Measurements from ENCODE around the gene MDFI.
A peak's percentile ranks its signal among the peaks of the same experiment; 100 is the strongest.

The MDFI gene

DNA sequence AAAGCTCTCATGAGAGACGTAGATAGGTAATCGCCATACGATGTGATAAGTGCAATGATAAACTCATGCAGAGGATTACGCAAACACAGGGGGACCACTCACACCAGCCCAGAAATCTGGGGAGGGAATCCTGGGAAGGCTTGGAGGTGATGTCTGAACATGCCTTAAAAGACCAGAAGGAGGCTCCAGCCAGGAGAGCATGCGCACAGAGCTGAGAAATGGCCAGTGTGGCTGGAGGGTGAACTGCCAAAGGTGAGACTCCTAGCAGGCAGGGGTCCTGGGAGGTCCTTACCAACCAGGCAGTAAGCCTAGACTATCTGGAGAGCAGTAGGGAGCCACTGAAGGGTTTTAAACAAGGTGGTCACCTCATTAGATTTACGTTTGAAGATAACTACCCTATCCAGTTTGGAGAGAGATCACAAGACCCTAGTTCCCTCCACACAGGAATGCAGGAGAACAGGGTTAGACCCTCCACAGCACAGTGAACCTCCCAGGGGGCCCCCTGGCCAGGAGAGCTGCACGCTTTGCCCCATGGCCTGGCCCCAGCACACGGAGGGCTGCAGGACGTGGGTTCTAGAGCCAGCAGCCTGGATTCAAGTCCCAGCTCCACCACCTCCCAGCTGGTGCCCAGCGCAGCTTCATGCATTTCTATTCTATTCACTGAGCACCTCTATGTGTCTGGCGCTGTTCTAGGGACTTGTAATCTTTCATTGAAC, 13.1 kb downstream of the MDFI start:
- DNase-seq (ENCODE audit: low read depth) = no peak

DNA sequence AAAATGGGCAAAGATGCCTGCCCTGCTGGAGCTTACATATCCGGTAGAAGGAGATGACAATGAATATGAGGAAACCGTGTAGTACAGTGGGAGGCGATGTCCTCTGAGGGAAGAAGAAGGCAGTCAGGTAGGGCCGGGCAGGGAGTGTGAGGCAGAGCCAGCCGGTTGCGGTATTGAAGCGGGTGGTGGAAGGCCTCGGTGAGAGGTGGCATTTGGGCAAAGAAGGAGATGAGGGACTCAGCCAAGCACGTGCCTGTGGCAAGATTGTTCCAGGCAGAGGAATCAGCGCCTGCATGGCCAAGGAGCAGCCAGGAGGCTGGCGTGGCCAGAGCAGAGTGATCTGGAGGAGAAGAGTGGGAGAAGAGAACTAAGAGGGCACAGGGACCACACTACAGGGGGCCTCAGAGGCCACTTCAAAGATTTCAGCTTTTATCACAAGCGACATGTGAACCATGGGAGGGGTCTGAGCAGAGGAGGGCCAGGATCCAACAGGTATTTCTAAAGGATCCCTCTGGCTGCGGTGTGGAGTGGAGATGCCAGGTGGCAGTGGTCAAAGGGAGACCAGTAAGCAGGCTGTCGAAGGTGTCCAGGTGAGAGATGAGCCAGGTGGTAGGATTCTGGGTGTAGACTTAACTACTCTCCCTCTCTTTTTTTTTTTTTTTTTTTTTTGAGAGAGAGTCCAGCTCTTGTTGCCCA, 13.8 kb downstream of the MDFI start:
- no peak for DNase-seq (ENCODE audit: low read depth)

DNA sequence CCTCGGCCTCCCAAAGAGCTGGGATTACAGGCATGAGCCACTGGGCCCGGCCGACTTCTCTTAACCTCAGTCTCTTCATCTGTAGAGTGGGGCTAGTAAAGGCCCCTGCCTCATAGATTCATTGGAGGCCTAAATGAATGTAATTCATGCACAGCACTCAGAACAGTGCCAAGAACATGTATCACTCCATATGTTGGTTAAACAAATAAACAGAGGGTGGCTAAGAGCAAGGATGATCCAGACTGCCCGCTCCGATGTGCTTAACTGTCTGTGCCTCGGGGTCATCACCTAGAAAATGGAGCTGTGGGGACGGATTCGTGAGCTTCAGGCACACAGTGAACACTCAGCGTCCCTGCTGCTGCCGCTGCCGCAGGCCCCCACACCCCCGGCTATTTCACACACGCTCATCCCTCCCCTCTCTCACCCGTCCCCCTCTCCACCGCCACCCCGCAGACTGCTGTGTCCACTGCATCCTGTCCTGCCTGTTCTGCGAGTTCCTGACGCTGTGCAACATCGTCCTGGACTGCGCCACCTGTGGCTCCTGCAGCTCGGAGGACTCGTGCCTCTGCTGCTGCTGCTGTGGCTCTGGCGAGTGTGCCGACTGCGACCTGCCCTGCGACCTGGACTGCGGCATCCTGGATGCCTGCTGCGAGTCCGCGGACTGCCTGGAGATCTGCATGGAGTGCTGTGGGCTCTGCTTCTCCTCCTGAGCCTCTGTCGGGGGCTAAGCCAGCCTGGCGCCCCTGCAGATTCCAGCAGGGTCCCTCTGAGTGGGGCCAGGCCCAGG, 14.8 kb downstream of the MDFI start:
- DNase-seq (ENCODE audit: low read depth) = peak; percentile 46

DNA sequence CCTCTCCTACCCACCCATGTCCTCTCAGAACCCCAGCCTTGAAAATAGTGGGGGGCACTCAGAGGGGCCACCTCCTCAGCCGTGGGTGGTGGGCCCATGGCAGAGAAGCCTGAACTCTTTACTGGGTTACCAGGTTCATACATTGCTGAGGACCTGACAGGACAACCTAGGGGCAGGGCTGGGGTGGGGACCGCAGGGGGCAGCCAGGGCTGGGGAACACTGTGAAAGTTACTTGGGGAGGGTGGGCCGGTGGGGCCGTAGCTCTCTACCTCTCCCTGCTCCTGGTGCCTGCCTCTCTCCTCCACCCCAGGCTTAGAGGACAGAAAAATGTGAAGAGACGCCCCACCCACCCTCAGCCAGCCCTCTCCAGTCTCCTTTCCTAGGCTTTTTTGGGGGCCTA, 15.4 kb downstream of the MDFI start:
- no peak for DNase-seq (ENCODE audit: low read depth)

DNA sequence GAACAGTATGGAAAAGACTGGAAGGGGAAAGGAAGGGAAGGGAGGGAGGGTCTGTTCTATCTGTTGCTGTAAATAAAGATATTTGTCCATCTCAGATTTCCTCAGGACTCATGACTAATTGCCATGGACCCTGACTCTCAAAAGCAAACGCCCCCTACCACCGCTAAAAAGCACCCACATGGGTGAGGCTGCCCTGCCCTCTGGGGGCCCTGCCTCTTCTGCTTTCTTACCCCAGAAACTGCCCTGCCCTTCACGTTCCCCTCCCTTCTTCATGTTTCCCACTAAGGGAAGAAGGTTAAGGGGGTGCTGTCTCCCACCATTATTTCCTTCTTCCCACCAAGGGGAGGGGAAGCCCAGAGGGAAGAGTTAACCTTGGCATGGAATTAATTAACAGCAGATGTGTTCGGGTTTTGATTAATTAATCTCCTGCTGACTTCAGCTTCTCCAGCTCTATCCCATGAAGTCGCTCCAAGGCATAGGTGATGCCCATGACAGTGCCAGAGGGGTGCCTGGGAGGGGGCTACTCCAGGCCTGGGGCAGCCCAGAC, 16.0 kb downstream of the MDFI start:
- no peak for DNase-seq (ENCODE audit: low read depth)

DNA sequence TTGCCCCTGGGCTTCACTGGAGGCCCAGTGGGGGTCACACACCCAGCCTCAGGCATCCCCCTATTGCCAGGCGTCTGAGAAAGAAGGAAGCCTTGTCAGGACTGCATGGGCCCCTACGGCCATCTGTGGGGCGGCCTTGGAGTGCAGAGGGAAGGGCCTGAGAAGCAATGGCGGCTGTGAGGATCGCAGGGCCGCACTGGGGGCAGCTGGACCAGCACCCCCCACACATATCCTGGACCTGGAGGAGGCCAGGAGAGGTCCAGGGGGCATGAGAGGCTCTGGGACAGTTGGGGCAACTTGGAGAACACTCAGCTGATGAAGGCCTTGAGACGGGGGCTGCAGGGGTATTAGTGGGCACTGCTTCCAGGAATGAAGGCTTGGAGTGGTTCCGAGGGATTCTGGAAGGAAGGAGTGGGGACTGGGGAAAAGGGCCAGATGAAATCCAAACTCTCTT, 16.5 kb downstream of the MDFI start:
- DNase-seq (ENCODE audit: low read depth) = no peak

DNA sequence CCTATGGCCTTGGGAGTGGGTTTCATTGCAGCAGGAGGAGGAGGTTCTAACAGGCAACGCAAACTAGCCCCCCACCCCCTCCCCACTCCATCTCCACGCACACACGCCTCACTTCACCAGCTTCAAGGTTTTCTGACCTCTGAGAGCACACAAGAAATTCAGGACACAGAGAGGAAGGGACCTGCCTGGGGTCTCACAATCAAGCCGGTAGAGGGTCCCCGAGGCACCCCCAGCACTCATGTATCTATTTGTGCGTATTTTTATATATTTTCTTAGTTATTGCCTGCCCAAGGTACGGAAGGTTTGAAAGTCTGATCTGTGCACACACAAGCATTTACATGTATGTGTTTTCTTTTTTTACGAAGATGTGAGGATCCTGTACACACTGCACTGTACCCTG, 16.9 kb downstream of the MDFI start:
- no peak for DNase-seq (ENCODE audit: low read depth)

DNA sequence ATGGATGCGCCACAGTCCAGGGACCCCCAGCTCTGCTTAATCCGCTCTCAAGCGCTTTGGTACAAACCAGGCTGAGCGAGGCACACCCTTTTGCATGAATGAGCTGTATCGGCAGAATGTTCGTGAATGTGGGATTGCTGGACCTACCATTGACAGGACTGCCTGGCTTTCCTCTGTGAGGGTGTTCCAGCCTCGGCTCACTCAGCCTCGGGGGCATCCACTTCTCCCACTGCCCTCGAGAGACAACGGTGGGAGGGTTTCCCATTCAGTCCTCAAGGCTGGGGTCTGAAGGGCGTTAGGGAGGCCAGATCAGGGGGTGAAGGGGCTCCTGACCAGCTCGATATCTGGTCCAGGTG, 17.4 kb downstream of the MDFI start:
- DNase-seq (ENCODE audit: low read depth) = no peak

DNA sequence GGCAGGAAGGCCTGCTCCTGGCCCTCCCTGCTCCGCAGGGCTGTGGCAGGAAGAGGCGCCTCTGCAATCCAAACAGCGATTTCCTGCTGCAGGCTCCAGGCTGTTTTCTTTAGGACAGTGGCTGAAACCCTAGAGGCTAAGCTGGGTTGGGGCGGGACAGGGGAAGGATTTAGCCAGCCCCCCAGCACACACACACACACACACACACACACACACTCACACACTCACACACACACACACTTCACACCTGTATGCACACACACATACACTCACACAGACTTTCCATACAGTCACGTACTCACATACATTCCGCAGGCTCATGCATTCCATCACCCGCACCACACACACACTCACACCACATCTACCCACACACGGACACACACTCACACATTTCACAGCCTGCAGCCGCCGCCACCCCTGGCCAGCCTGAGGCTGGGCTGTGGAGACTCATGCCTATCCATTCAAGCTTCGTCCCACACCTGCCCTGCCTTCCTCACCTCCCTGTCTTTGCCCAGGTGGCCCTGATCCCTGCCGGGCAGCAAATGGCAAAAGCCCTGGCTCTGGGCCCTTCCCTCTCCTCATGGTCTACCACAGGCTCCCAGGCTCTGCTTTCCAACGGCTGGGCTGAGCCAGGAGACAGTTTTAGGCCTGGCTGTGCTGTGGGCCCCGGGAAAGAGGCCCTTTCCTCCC, 17.9 kb downstream of the MDFI start:
- DNase-seq (ENCODE audit: low read depth) = no peak

DNA sequence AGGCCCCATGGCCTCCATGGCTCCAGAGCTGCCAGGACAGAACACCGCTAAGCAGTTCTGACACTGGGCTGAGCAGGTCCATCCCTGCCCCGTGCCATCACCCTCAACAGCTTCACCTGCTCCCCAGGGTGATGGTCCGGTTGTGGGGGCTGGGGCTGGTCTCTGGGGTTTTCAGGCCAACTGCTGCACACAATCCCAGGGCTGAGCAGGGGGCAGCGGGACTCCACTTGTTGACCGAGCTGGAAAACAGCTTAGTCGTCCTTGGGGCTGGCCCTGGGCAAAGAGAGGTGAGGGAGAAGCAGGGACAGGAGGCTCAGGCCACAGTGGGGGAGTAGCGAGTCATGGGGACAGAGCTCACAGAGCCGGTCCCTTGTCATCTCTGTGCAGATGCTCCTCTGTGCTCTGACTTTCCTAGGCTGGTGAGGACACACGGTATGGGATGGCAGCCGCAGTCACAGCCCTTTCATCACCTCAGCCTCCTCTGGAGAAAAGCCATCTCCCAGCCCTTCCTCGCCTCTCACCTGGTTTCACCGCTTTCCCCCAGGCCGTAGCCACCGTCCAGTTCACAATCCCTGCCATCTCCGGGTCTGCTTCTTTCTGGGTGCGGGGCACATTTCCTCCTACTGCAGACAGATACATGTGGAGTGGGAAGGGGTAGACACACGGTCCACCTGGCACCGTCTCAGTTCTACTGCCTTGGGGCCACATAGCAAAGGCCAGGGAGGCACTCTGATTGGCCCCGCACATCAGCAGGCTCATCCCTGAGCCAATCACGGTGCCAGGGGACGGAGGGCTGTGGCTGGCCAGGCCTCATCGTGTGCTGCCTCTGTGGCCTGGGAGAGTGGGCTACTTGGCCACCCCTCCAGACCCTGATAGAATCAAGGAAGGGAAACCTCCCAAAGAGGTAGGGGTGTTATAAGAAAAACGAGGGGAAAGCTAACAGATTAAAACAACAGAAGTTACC, 19.1 kb downstream of the MDFI start:
- DNase-seq (ENCODE audit: low read depth) = no peak

DNA sequence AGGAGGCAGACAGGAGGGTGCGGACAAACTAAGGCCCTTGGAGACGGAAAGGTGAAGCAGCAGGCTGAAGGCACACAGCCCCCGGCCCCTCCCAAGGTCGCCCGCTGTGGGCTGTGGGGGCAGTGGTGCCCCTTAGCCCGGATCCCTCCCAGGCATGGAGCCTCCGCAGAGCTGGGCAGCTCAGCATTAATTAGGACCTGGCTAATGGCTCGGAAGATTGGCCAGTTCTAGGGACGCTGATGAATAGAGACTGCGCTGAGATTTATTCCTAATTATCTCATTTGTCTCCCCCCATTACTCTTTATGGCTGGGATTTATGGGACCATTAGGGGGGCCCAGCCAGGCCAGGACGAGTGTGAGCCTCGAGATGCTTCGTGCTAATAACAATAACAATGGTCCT, 20.4 kb downstream of the MDFI start:
- DNase-seq (ENCODE audit: low read depth) = no peak

DNA sequence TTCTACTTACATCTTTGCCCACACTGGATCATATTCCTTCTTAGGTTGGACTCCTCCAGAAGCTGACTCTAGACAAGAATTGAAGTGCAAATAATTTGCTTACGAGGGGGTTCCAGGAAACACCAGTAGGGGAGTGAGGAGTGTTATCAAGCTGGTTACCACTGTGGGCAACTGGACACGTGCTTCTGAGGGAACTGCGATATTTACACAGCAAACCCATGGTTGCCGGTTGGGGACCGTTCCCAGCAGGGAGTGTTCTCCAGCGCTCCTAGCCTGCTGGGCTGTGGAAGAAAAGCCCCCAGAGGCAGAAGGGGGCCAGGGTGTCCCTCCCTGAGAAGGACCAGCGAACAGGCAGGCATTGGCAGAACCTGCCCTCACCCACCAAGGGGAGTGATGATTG, 21.7 kb downstream of the MDFI start:
- DNase-seq (ENCODE audit: low read depth) = no peak

DNA sequence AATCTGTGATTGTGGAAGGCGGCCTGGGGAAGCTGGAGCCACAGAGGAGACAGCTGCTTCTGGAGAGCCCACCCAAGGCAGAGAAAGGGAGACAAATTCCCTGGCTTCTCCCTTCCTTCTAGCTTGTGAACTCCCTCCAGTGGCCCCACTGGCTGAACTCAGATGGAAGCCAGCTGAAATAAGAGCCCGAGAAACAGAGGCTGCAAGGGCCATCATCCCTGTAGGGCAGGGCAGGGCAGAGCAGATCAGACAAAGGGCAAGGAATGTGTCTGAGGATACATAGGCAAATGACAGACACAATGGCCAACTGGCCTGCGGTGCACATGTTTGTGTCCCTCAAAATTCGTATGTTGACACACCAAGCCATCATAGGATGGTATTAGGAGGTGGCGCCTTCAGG, 25.3 kb downstream of the MDFI start:
- no peak for DNase-seq (ENCODE audit: low read depth)

DNA sequence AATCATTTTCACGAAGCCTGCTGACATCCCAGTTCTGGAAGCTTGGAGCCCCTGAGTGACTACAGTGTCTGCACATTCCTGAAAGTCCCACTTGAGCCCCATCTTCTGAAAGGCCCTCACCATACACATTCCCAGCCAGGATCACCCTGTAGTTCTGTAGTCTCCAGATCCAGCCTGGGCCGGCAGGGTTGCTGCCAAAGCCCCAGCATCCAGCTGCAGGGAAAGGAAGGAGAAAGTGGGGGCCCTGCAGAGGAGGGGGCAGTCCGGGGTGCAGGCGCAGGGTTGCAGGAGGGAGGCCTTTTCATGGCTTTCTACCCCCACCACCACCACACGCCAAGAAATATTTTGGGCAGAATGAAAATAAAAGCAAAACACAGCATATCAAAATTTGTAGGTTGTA, 26.0 kb downstream of the MDFI start:
- no peak for DNase-seq (ENCODE audit: low read depth)

DNA sequence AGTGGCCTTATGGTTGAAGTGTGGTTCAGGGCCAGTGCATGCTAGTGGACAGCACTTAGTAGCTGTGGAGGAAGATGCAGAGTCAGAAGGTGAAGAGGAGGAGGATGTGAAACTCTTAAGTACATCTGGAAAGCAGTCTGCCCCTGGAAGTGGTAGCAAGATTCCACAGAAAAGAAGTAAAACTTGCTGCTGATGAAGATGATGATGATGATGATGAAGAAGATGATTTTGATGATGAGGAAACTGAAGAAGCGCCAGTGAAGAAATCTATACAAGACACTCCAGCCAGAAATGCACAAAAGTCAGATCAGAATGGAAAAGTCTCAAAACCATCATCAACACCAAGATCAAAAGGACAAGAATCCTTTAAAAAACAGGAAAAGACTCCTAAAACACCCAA, 28.9 kb downstream of the MDFI start:
- DNase-seq (ENCODE audit: low read depth) = no peak

DNA sequence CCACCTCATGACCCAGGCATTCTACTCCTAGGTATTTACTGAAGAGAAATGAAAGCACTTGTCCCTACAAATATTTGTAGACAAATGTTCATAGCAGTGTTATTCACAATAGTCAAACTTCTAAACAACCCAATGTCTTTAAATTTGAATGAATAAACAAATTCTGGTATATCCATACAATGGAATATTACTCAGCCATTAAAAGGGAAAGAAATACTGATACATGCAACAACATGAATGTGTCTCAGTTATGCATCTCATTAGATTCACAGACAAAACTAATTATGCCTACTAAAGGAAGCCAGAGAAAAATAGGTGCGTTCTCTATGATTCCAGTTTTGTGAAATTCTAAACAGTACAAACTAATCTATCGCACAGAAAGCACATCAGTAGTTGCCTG, 30.7 kb downstream of the MDFI start:
- no peak for DNase-seq (ENCODE audit: low read depth)

DNA sequence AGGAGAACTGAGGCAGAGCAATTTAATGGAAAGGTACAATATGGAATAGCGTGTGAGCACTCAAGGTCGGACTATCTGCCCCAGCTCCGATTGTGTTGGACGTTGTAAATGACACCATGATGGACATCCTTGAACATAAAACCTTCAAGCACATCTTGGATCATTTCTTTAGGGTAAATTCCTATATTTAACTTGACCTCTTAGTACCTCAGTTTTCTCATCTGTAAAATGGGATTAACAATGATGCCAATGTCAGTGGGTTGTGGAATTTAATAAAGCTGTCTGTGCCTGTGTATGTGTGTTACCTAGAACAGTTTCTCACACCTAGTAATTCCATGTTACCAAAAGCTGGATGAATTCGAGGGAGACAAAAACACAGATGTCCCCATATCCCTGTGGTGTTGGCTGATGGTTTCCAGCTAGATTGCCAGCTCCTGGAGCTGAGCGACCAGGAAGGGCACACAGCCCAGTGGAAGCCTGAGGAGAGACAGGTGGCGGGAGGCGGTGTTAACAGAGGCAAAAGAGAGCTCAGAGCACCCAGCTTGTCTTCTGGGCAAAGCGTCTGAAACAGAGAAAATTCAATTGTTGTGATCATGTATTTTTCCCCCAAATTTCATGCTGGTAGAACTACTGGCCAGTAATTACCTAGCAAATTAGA, 32.6 kb downstream of the MDFI start:
- no peak for DNase-seq (ENCODE audit: low read depth)

DNA sequence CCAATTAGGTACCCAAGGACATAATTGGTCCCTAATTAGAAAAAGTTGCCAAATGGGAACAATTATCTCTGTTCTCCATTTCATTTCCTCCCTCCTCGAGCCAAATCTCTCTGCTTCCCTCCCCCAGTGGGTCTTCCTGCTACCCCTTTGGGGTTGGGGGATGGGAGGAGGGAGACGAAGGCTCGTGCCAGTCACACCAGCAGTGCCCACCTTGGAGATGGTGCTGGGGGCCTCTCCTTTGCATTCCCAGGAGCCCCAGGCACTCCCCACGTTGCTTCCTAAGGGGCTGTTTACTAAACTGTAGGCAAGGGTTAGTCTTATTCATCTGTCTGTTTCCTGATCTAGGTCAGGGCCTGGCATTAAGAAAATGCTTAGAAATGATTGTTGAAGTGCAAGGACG, 33.1 kb downstream of the MDFI start:
- DNase-seq (ENCODE audit: low read depth) = no peak

DNA sequence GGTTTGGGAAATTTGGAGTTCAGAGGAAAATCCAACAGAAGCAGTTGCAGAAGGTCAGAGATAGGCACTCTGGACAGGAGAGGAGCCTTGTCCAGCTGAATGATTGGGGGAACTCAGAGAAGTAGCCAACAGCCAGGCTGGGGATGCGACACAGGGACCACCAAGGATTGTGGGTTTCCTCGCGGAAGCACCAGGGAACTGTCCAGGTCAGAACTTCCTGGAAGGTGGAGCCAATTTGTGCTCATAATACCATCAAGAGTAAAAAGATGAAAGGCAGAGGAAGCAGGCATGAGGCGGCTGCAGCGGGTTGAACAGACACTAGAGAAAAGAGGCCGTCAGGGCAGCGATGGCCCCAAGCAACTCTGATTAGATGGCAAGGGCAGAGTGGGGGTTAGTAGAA, 33.7 kb downstream of the MDFI start:
- DNase-seq (ENCODE audit: low read depth) = no peak

DNA sequence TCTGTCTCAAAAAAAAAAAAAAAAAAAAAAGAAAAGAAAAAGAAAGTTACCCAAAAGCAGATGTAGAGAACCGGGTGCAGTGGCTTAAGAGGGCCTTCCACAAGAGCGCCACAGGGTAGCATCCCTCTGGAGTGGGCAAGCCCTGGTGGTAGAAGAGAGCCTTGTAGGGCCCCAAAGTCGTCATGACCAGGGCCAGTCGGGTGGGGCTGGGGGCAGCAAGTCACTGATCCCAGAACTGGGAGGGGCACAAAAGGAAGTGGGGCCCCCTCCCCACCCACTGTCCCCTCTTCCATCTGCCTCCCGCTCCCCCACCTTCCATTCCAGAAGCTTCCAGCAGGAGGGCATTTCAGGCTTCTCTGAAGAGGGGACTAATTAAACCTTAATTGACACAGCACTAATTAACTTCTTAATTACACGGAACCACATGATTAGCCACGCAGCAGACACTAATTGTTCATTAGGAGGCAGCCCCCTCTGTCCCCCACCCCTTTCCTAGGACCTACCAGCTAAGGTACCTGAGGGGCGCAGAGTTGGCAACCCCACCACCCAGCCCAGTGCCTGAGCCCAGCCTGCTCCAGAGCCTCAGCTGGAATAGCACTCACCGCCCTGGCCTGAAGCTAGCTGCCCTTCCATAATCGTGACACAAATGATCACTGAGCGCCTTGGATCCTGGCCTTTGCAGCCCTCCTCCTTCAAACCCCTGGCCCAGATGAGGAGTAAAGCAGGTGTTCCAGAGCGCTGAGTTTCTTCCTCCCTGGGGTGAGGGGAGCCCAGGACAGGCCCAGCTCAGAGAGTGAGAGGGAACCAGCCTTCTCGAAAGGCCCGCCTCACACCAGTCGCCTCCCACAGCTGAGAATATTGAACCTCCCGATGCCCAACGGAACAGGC, 34.8 kb downstream of the MDFI start:
- DNase-seq (ENCODE audit: low read depth) = no peak

All from ELR (cell line).